PC-9 (cell line): ENCODE measurements around the gene TNP2. TPM values are rescaled to one million over a fixed set of nuclear protein-coding genes. Genes with fewer than 3 reads are reported as not detected.

Experiments
- BruUV-seq: library from RNA; stranded (reverse); fragments of 400-500 nt; replicated peaks from 2 replicates; lab custom pipeline; 2021; lab: Mats Ljungman, UMichigan
- CTCF ChIA-PET: fragments of 300-600 bp; sonication (Branson Sonifier 250); formaldehyde crosslinking; loops from one replicate; lab custom pipeline; 2022; ENCODE audit warnings: antibody characterized with exemption; lab: Charles Lee
- POLR2A ChIA-PET: fragments of 300-600 bp; sonication (Branson Sonifier 250); formaldehyde crosslinking; loops from one replicate; lab custom pipeline; 2022; ENCODE audit warnings: antibody characterized with exemption; ENCODE audit not compliant: unreplicated experiment; lab: Charles Lee
- DNase-seq, 2 experiments: peaks; one replicate each; pipeline versions ENCODE4 v3.0.0 to v3.0.0-alpha.2; 2015 to 2022; ENCODE audit warnings: mixed read lengths in 1 of 2
- H2AFZ ChIP-seq: fragments of 200-600 bp; sonication (generic); 2 replicates; pipeline ENCODE4 v1.8.1; 2017; ENCODE audit warnings: antibody characterized with exemption
- H3F3A ChIP-seq: fragments of 200-600 bp; sonication (generic); 2 replicates; pipeline ENCODE4 v1.8.1; 2017; ENCODE audit warnings: antibody characterized with exemption, mild to moderate bottlenecking, low read depth; ENCODE audit not compliant: insufficient read depth
- H3K27ac ChIP-seq: fragments of 200-600 bp; sonication (generic); 2 replicates; pipeline ENCODE4 v1.6.1; 2016; ENCODE audit warnings: mixed run types
- H3K27me3 ChIP-seq: fragments of 200-600 bp; sonication (generic); 2 replicates; pipeline ENCODE4 v1.6.1; 2016; ENCODE audit warnings: low read depth, mixed run types; ENCODE audit not compliant: insufficient read depth
- H3K36me3 ChIP-seq: fragments of 200-600 bp; sonication (generic); 2 replicates; pipeline ENCODE4 v1.6.1; 2016; ENCODE audit warnings: low read depth, mixed run types
- H3K4me1 ChIP-seq: fragments of 200-600 bp; sonication (generic); replicated peaks from 2 replicates; pipeline ENCODE4 v1.6.1; 2016; ENCODE audit warnings: mixed run types; ENCODE audit not compliant: insufficient read depth
- H3K4me2 ChIP-seq: fragments of 200-600 bp; sonication (generic); 2 replicates; pipeline ENCODE4 v1.6.1; 2017; ENCODE audit warnings: mixed run types
- H3K4me3 ChIP-seq: fragments of 200-600 bp; sonication (generic); 2 replicates; pipeline ENCODE4 v1.6.1; 2016; ENCODE audit warnings: mixed run types
- H3K79me2 ChIP-seq: fragments of 200-600 bp; sonication (generic); 2 replicates; pipeline ENCODE4 v1.6.1; 2017; ENCODE audit warnings: low read depth, mixed run types
- H3K9me2 ChIP-seq: fragments of 200-600 bp; sonication (generic); 2 replicates; pipeline ENCODE4 v1.8.1; 2017; ENCODE audit warnings: mild to moderate bottlenecking; ENCODE audit not compliant: insufficient read depth
- H3K9me3 ChIP-seq: fragments of 200-600 bp; sonication (generic); 2 replicates; pipeline ENCODE4 v1.8.1; 2016; ENCODE audit warnings: low read depth; ENCODE audit not compliant: insufficient read depth
- H4K20me1 ChIP-seq: fragments of 200-600 bp; sonication (generic); 2 replicates; pipeline ENCODE4 v1.8.1; 2017; ENCODE audit not compliant: insufficient read depth
- CTCF ChIP-seq: fragments of 200-600 bp; sonication (generic); conservative IDR thresholded peaks from 2 replicates; pipeline ENCODE4 v1.6.1; 2017; ENCODE audit warnings: mixed run types, antibody characterized with exemption, mild to moderate bottlenecking, moderate library complexity
- EZH2 ChIP-seq: fragments of 200-600 bp; sonication (generic); IDR thresholded peaks from 2 replicates; pipeline ENCODE4 v1.8.0; 2017; ENCODE audit warnings: antibody characterized with exemption, low read depth
- intact Hi-C: fragments of 100-400 bp; cut with micrococcal nuclease; formaldehyde crosslinking; loops from one replicate; pipeline ENCODE4 v1.10.0; 2022; ENCODE audit not compliant: unreplicated experiment
- total RNA-seq: library from RNA; stranded (reverse); gene quantifications from 2 replicates; pipeline ENCODE4 v1.2.3, GENCODE V29; 2021

TNP2 gene
- total RNA-seq, 1 experiment from 2014 or later, result not detected

GRCh38 chr16:11264155-11264832, 4.8 kb downstream of the TNP2 start:
- H2AFZ ChIP-seq, result no peak overlapping the region
- no peaks in the 10 kb centered on the region for H3K4me1 ChIP-seq
- H3K4me2 ChIP-seq, result no peak overlapping the region
- no peaks in the 10 kb centered on the region for H3K79me2 ChIP-seq
- H3K9me2 ChIP-seq, result no peaks in the 10 kb centered on the region
- no peaks in the 10 kb centered on the region for H3K9me3 ChIP-seq
- ChIA-PET POLR2A (no interaction called here), CTCF (no interaction called here)
- H3K27me3 ChIP-seq, result no peaks in the 10 kb centered on the region
- no peaks in the 10 kb centered on the region for H3K36me3 ChIP-seq
- no peak overlapping the region for H3K4me3 ChIP-seq
- H4K20me1 ChIP-seq, result no peaks in the 10 kb centered on the region
- H3K27ac ChIP-seq, result no peak overlapping the region
- intact Hi-C loops, result no loop called here
- no TSS peak for BruUV-seq
- no peaks in the 10 kb centered on the region; the same call in 1 of the 2 replicates for H3F3A ChIP-seq
- TF ChIP-seq CTCF (no peak), EZH2 (no peak)
- no peak for DNase-seq

GRCh38 chr16:11263737-11264136, 5.4 kb downstream of the TNP2 start:
- H3K4me2 ChIP-seq, result no peak overlapping the region
- no peaks in the 10 kb centered on the region for H3K79me2 ChIP-seq
- no peaks in the 10 kb centered on the region for H3K9me2 ChIP-seq
- no peak for DNase-seq
- H3K27me3 ChIP-seq, result no peaks in the 10 kb centered on the region
- intact Hi-C loops, result no loop called here
- H3K9me3 ChIP-seq, result no peaks in the 10 kb centered on the region
- H3K4me1 ChIP-seq, result no peaks in the 10 kb centered on the region
- no peaks in the 10 kb centered on the region for H3K36me3 ChIP-seq
- no TSS peak for BruUV-seq
- ChIA-PET CTCF (no interaction called here), POLR2A (interaction anchor here (0.6 kb wide), 1 partner anchor 20 kb away, joined by 5 read pairs; no protein-coding TSS in a partner anchor)
- H4K20me1 ChIP-seq, result no peaks in the 10 kb centered on the region
- no peak overlapping the region for H2AFZ ChIP-seq
- no peak overlapping the region for H3K27ac ChIP-seq
- H3F3A ChIP-seq, result no peaks in the 10 kb centered on the region; the same call in 1 of the 2 replicates
- no peak for TF ChIP-seq CTCF
- no peak overlapping the region for H3K4me3 ChIP-seq

- CTCF ChIA-PET, result no interaction called here
- intact Hi-C loops, result no loop called here
Measured at GRCh38 chr16:11262915-11263314, 6.2 kb downstream of the TNP2 start.

More at GRCh38 chr16:11262915-11263314, 6.2 kb downstream of the TNP2 start:
- Histone ChIP-seq H3K4me3 (no peak overlapping the region), H3K36me3 (no peaks in the 10 kb centered on the region), H3K9me2 (no peaks in the 10 kb centered on the region), H3F3A (no peaks in the 10 kb centered on the region; the same call in 1 of the 2 replicates), H2AFZ (no peak overlapping the region), H4K20me1 (no peaks in the 10 kb centered on the region), H3K27me3 (no peaks in the 10 kb centered on the region), H3K4me1 (no peaks in the 10 kb centered on the region), H3K4me2 (no peak overlapping the region), H3K79me2 (no peaks in the 10 kb centered on the region), H3K27ac (no peak overlapping the region), H3K9me3 (no peaks in the 10 kb centered on the region)
- no peak for DNase-seq
- POLR2A ChIA-PET, result interaction anchor here (0.6 kb wide), 1 partner anchor 21 kb away, joined by 5 read pairs; no protein-coding TSS in a partner anchor
- BruUV-seq, result no TSS peak
- no peak for TF ChIP-seq CTCF
- TF ChIP-seq EZH2, result no peak
